ENCODE results near the gene YBX2.

YBX2 gene

DNA sequence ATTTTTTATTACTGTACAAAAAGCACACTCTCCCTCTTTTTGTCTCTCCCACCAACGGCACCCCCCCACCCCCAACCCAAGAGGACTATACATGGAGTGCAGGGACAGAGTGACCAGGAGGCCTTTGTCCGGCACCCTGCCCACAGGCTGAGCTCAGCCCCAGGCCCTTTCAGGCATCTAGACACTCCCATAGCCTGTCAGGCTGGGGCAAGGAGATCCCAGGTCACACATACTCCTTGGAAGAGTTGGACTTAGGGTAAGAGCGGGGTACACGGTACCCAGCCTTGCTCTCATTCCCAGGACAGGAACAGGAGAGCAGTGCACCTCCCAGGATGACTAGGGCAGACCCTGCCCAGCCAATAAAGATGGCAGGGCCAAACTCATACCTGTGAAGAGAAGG is 34.3 kb downstream of the YBX2 start (continued):
- TF ChIP-seq, protein P1, sequence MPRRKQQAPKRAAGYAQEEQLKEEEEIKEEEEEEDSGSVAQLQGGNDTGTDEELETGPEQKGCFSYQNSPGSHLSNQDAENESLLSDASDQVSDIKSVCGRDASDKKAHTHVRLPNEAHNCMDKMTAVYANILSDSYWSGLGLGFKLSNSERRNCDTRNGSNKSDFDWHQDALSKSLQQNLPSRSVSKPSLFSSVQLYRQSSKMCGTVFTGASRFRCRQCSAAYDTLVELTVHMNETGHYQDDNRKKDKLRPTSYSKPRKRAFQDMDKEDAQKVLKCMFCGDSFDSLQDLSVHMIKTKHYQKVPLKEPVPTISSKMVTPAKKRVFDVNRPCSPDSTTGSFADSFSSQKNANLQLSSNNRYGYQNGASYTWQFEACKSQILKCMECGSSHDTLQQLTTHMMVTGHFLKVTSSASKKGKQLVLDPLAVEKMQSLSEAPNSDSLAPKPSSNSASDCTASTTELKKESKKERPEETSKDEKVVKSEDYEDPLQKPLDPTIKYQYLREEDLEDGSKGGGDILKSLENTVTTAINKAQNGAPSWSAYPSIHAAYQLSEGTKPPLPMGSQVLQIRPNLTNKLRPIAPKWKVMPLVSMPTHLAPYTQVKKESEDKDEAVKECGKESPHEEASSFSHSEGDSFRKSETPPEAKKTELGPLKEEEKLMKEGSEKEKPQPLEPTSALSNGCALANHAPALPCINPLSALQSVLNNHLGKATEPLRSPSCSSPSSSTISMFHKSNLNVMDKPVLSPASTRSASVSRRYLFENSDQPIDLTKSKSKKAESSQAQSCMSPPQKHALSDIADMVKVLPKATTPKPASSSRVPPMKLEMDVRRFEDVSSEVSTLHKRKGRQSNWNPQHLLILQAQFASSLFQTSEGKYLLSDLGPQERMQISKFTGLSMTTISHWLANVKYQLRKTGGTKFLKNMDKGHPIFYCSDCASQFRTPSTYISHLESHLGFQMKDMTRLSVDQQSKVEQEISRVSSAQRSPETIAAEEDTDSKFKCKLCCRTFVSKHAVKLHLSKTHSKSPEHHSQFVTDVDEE (CRISPR knock-in tag; IDR thresholded peaks at IDR 0.05) = no peak
- TF ChIP-seq, protein P2, sequence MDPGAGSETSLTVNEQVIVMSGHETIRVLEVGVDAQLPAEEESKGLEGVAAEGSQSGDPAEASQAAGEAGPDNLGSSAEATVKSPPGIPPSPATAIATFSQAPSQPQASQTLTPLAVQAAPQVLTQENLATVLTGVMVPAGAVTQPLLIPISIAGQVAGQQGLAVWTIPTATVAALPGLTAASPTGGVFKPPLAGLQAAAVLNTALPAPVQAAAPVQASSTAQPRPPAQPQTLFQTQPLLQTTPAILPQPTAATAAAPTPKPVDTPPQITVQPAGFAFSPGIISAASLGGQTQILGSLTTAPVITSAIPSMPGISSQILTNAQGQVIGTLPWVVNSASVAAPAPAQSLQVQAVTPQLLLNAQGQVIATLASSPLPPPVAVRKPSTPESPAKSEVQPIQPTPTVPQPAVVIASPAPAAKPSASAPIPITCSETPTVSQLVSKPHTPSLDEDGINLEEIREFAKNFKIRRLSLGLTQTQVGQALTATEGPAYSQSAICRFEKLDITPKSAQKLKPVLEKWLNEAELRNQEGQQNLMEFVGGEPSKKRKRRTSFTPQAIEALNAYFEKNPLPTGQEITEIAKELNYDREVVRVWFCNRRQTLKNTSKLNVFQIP (CRISPR knock-in tag; IDR thresholded peaks at IDR 0.05; ENCODE audit: borderline replicate concordance, low read depth) = no peak

DNA sequence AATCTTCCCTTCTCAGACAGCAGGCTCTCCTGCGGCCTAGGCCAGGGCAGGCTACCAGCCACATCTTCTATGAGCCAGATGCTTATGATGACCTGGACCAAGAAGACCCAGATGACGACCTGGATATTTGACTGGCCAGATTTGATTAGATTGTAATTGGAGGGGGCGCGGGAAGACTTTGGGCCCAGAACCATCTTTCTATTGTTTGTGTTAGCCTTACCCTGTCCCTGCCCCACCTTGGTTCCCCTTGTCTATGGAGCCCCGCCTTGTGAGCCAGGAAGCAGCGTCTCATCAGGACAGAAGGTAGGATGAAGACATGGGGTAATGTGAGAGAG is 34.9 kb downstream of the YBX2 start:
- TF ChIP-seq ARNTL (CRISPR knock-in tag; IDR thresholded peaks at IDR 0.05; ENCODE audit: borderline replicate concordance, low read depth) = no peak
- TF ChIP-seq, protein P3, sequence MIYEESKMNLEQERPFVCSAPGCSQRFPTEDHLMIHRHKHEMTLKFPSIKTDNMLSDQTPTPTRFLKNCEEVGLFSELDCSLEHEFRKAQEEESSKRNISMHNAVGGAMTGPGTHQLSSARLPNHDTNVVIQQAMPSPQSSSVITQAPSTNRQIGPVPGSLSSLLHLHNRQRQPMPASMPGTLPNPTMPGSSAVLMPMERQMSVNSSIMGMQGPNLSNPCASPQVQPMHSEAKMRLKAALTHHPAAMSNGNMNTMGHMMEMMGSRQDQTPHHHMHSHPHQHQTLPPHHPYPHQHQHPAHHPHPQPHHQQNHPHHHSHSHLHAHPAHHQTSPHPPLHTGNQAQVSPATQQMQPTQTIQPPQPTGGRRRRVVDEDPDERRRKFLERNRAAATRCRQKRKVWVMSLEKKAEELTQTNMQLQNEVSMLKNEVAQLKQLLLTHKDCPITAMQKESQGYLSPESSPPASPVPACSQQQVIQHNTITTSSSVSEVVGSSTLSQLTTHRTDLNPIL (CRISPR knock-in tag; IDR thresholded peaks at IDR 0.05; ENCODE audit: low read depth) = no peak
- TF ChIP-seq ZFP3 (CRISPR knock-in tag; IDR thresholded peaks at IDR 0.05) = no peak
- no peak for TF ChIP-seq BACH2 (CRISPR knock-in tag; IDR thresholded peaks at IDR 0.05; ENCODE audit: borderline replicate concordance)
- TF ChIP-seq, protein P4, sequence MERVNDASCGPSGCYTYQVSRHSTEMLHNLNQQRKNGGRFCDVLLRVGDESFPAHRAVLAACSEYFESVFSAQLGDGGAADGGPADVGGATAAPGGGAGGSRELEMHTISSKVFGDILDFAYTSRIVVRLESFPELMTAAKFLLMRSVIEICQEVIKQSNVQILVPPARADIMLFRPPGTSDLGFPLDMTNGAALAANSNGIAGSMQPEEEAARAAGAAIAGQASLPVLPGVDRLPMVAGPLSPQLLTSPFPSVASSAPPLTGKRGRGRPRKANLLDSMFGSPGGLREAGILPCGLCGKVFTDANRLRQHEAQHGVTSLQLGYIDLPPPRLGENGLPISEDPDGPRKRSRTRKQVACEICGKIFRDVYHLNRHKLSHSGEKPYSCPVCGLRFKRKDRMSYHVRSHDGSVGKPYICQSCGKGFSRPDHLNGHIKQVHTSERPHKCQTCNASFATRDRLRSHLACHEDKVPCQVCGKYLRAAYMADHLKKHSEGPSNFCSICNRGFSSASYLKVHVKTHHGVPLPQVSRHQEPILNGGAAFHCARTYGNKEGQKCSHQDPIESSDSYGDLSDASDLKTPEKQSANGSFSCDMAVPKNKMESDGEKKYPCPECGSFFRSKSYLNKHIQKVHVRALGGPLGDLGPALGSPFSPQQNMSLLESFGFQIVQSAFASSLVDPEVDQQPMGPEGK (CRISPR knock-in tag; IDR thresholded peaks at IDR 0.05; ENCODE audit: borderline replicate concordance) = no peak
- no peak for TF ChIP-seq TCF4 (CRISPR knock-in tag; IDR thresholded peaks at IDR 0.05; ENCODE audit: borderline replicate concordance)
- no peak for TF ChIP-seq TOX (CRISPR knock-in tag; IDR thresholded peaks at IDR 0.05; ENCODE audit: borderline replicate concordance)
- TF ChIP-seq ZNF8 (CRISPR knock-in tag; IDR thresholded peaks at IDR 0.05) = no peak
- TF ChIP-seq GLIS3 (CRISPR knock-in tag; IDR thresholded peaks at IDR 0.05) = no peak
- ATAC-seq = no peak

DNA sequence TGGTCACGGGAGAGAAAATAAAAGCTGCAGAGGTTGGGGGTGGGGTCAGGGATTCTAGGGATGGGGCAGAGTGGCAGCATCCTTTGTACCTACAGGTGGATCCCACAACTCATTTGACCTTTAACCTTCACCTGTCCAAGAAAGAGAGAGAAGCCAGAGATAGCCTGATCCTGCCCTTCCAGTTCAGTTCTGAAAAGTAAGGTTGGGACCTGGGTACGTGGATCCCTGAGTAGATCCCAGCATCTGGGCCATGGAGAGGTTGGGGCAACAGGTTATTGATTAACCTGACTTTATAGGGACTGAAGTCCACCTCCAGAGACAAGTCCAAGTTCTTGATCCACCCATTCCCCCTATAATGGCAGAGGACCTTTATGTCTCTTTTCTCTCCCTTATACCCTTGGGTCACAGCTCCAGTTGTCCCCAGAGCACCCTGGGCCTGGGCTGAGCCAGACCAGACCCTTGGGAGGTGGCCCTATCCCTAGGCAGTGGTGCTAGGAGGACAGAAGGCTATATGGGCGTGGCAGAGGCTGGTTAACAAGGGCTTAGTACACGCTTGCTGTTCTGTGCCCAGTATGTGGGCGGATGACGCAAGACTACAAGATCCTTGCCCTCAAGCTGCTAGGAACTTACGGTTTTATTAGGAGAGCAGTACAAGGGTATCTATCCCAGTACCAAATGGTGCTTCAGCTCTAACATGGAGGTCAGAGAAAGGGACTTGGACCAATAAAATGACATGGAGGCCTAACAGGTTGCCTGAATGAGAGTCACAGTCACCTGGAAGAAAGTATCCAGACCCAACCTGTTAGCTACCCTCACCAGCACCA is 35.5 kb downstream of the YBX2 start:
- no peak for ATAC-seq
- TF ChIP-seq, protein P5, sequence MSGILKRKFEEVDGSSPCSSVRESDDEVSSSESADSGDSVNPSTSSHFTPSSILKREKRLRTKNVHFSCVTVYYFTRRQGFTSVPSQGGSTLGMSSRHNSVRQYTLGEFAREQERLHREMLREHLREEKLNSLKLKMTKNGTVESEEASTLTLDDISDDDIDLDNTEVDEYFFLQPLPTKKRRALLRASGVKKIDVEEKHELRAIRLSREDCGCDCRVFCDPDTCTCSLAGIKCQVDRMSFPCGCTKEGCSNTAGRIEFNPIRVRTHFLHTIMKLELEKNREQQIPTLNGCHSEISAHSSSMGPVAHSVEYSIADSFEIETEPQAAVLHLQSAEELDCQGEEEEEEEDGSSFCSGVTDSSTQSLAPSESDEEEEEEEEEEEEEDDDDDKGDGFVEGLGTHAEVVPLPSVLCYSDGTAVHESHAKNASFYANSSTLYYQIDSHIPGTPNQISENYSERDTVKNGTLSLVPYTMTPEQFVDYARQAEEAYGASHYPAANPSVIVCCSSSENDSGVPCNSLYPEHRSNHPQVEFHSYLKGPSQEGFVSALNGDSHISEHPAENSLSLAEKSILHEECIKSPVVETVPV (CRISPR knock-in tag; IDR thresholded peaks at IDR 0.05) = no peak
- no peak for TF ChIP-seq ESRRG (CRISPR knock-in tag; IDR thresholded peaks at IDR 0.05)
- TF ChIP-seq, protein P2 (CRISPR knock-in tag; IDR thresholded peaks at IDR 0.05; ENCODE audit: borderline replicate concordance, low read depth) = no peak
- no peak for TF ChIP-seq CSDC2 (CRISPR knock-in tag; IDR thresholded peaks at IDR 0.05)
- TF ChIP-seq ZFP30 (CRISPR knock-in tag; IDR thresholded peaks at IDR 0.05) = no peak
- no peak for TF ChIP-seq OSR1 (CRISPR knock-in tag; IDR thresholded peaks at IDR 0.05)
- TF ChIP-seq ZNF8 (CRISPR knock-in tag; IDR thresholded peaks at IDR 0.05) = no peak
- TF ChIP-seq, protein P3 (CRISPR knock-in tag; IDR thresholded peaks at IDR 0.05; ENCODE audit: low read depth) = no peak
- TF ChIP-seq TOX (CRISPR knock-in tag; IDR thresholded peaks at IDR 0.05; ENCODE audit: borderline replicate concordance) = no peak
- no peak for TF ChIP-seq PPARA (CRISPR knock-in tag; IDR thresholded peaks at IDR 0.05; ENCODE audit: borderline replicate concordance)
- TF ChIP-seq TCF4 (CRISPR knock-in tag; IDR thresholded peaks at IDR 0.05; ENCODE audit: borderline replicate concordance) = no peak
- no peak for TF ChIP-seq BACH2 (CRISPR knock-in tag; IDR thresholded peaks at IDR 0.05; ENCODE audit: borderline replicate concordance)
- TF ChIP-seq, protein P4 (CRISPR knock-in tag; IDR thresholded peaks at IDR 0.05; ENCODE audit: borderline replicate concordance) = no peak
- TF ChIP-seq GLIS3 (CRISPR knock-in tag; IDR thresholded peaks at IDR 0.05) = no peak
- no peak for TF ChIP-seq ISL1 (CRISPR knock-in tag; IDR thresholded peaks at IDR 0.05)

Data from SK-N-SH treated with all-trans-retinoic acid at 6 μM for 48 hours (cell line).